ENCODE measurements around the gene RAD51B. TPM values are rescaled to one million over a fixed set of nuclear protein-coding genes. Genes with fewer than 3 reads are reported as not detected.

Gene RAD51B
- total RNA-seq, 1 experiment from 2014 or later, result 20.0 TPM

GRCh38 chr14:68322940-68323620, 503.5 kb downstream of the RAD51B start:
- POLR2A ChIA-PET, result no interaction called here

More at GRCh38 chr14:68322940-68323620, 503.5 kb downstream of the RAD51B start:
- no peaks in the 10 kb centered on the region for H3K9me3 ChIP-seq (ENCODE audit: control insufficient read depth in 1 of 2, insufficient read depth in 1 of 2, low read depth in 1 of 2, low read length in 2 of 2)
- BruUV-seq (replicated peaks), result no TSS peak
- intact Hi-C loops (cut with micrococcal nuclease), result no loop called here
- H3K27ac ChIP-seq (ENCODE audit: low read depth, low read length), result no peak overlapping the region
- H2AFZ ChIP-seq (ENCODE audit: low read depth, low read length, poor library complexity, severe bottlenecking), result no peak overlapping the region
- RAD21 ChIA-PET (ENCODE audit: low non-redundant PET in 1 of 2, low total read pairs in 2 of 2, uncharacterized antibody in 2 of 2, unreplicated experiment in 2 of 2), result no interaction called here
- no peaks in the 10 kb centered on the region for H3K9me2 ChIP-seq (ENCODE audit: insufficient read depth)
- no peaks in the 10 kb centered on the region for H3K79me2 ChIP-seq (ENCODE audit: insufficient read depth, low read length)
- no peaks in the 10 kb centered on the region for H3K27me3 ChIP-seq (ENCODE audit: insufficient read depth, low read length)
- no peak overlapping the region for H3K9ac ChIP-seq (ENCODE audit: low read length)
- TF ChIP-seq CEBPB (IDR thresholded peaks at IDR 0.05; ENCODE audit: low read depth), result no peak
- no peak for TF ChIP-seq SP1 (IDR thresholded peaks at IDR 0.05; ENCODE audit: low read depth)
- TF ChIP-seq POLR2AphosphoS5 (IDR thresholded peaks at IDR 0.05; ENCODE audit: low read depth, low read length), result no peak
- TF ChIP-seq POLR2A (IDR thresholded peaks at IDR 0.05; ENCODE audit: borderline replicate concordance, extremely low read depth, insufficient read depth, insufficient read length), result no peak
- no peak for TF ChIP-seq CTCF (IDR thresholded peaks at IDR 0.05 in 2 of 3, conservative IDR thresholded peaks at IDR 0.05 in 1 of 3; ENCODE audit: borderline replicate concordance in 1 of 3, insufficient read depth in 1 of 3, low read depth in 2 of 3, low read length in 2 of 3)
- TF ChIP-seq CBX3 (IDR thresholded peaks at IDR 0.05; ENCODE audit: low read depth), result no peak
- TF ChIP-seq EZH2 (IDR thresholded peaks at IDR 0.05), result no peak
- TF ChIP-seq ATF3 (IDR thresholded peaks at IDR 0.05), result no peak
- no peak for TF ChIP-seq ZFX (IDR thresholded peaks at IDR 0.05)
- TF ChIP-seq RAD21 (IDR thresholded peaks at IDR 0.05; ENCODE audit: low read depth), result no peak
- TF ChIP-seq ZBTB33 (IDR thresholded peaks at IDR 0.05; ENCODE audit: extremely low read depth, insufficient replicate concordance, low read length), result no peak
- TF ChIP-seq TCF7L2 (IDR thresholded peaks at IDR 0.05; ENCODE audit: borderline replicate concordance, extremely low read depth, insufficient read depth, insufficient read length), result no peak
- TF ChIP-seq ZNF274 (IDR thresholded peaks at IDR 0.05; ENCODE audit: low read depth, low read length), result no peak
- no peak for TF ChIP-seq ELF1 (IDR thresholded peaks at IDR 0.05; ENCODE audit: borderline replicate concordance, low read depth)
- no peak for TF ChIP-seq SIN3A (IDR thresholded peaks at IDR 0.05; ENCODE audit: low read depth)
- no peak for TF ChIP-seq SRF (IDR thresholded peaks at IDR 0.05; ENCODE audit: low read depth)
- DNase-seq (ENCODE audit: low read depth, low spot score) (no peak), ATAC-seq (no peak)
- H3K4me1 ChIP-seq (ENCODE audit: control insufficient read depth in 1 of 2, insufficient read depth in 2 of 2, low read length in 2 of 2), result no peaks in the 10 kb centered on the region
- CTCF ChIA-PET, result no interaction called here
- H3K4me3 ChIP-seq (replicated peaks in 1 of 2; ENCODE audit: low read depth in 1 of 2, low read length in 2 of 2), result no peak overlapping the region
- H4K20me1 ChIP-seq (ENCODE audit: insufficient read depth), result no peaks in the 10 kb centered on the region
- no peak overlapping the region for H3K4me2 ChIP-seq (ENCODE audit: low read length)
- H3K36me3 ChIP-seq (ENCODE audit: control insufficient read depth in 1 of 2, insufficient read depth in 2 of 2, low read length in 2 of 2), result no peaks in the 10 kb centered on the region

Measured in HCT116 (cell line).